Caco-2 (cell line): ENCODE data around the gene PAM. TPM values are rescaled to one million over a fixed set of nuclear protein-coding genes. Genes with fewer than 3 reads are reported as not detected.

Experiments used
- BruUV-seq: library from RNA; stranded (reverse); fragments of 400-500 nt; replicated peaks from 2 replicates; lab custom pipeline; 2021; lab: Mats Ljungman, UMichigan
- CTCF ChIA-PET: fragments of 300-600 bp; sonication (Branson Sonifier 250); formaldehyde crosslinking; loops from one replicate; lab custom pipeline; 2022; ENCODE audit warnings: antibody characterized with exemption; lab: Charles Lee
- POLR2A ChIA-PET: fragments of 300-600 bp; sonication (Branson Sonifier 250); formaldehyde crosslinking; loops from one replicate; lab custom pipeline; 2022; ENCODE audit warnings: antibody characterized with exemption; lab: Charles Lee
- DNase-seq, 2 experiments: peaks; one replicate each; pipeline versions ENCODE4 v3.0.0 to v3.0.0-alpha.2; 2020 to 2022
- H3K27me3 ChIP-seq: replicated peaks from 2 replicates; pipeline ENCODE4 v1.6.0; 2011; ENCODE audit warnings: low read length; ENCODE audit not compliant: control insufficient read depth, insufficient read depth
- H3K36me3 ChIP-seq: 2 replicates; pipeline ENCODE4 v1.5.1; 2011; ENCODE audit warnings: low read length; ENCODE audit not compliant: control insufficient read depth, insufficient read depth
- H3K4me1 ChIP-seq: fragments of 250-450 bp; sonication (Bioruptor Pico); 2 replicates; pipeline ENCODE4 v1.5.1; 2020; ENCODE audit warnings: mild to moderate bottlenecking
- H3K4me3 ChIP-seq: 2 replicates; pipeline ENCODE4 v1.5.1; 2011; ENCODE audit warnings: low read depth, mild to moderate bottlenecking, control low read depth, low read length
- H3K9me3 ChIP-seq: fragments of 250-450 bp; sonication (Bioruptor Pico); 2 replicates; pipeline ENCODE4 v1.5.1; 2020; ENCODE audit warnings: mild to moderate bottlenecking, moderate library complexity
- H3K27ac Mint-ChIP-seq: one replicate; pipeline ENCODE4 v1.8.0; 2022; ENCODE audit warnings: mixed read lengths; ENCODE audit not compliant: unreplicated experiment
- H3K27me3 Mint-ChIP-seq: one replicate; pipeline ENCODE4 v1.8.0; 2022; ENCODE audit warnings: mixed read lengths; ENCODE audit not compliant: insufficient read depth, unreplicated experiment
- H3K36me3 Mint-ChIP-seq: one replicate; pipeline ENCODE4 v1.8.0; 2022; ENCODE audit warnings: mild to moderate bottlenecking, mixed read lengths; ENCODE audit not compliant: insufficient read depth, unreplicated experiment
- H3K4me1 Mint-ChIP-seq: one replicate; pipeline ENCODE4 v1.8.0; 2022; ENCODE audit warnings: low read depth, mixed read lengths; ENCODE audit not compliant: unreplicated experiment
- H3K4me3 Mint-ChIP-seq: one replicate; pipeline ENCODE4 v1.8.0; 2022; ENCODE audit warnings: mild to moderate bottlenecking, moderate library complexity, mixed read lengths; ENCODE audit not compliant: unreplicated experiment
- H3K9me3 Mint-ChIP-seq: one replicate; pipeline ENCODE4 v1.8.0; 2022; ENCODE audit warnings: mixed read lengths; ENCODE audit not compliant: unreplicated experiment
- intact Hi-C: fragments of 100-400 bp; cut with micrococcal nuclease; formaldehyde crosslinking; loops from one replicate; pipeline ENCODE4 v1.10.0; 2022; ENCODE audit not compliant: unreplicated experiment
- total RNA-seq: library from RNA; stranded (reverse); gene quantifications from 2 replicates; pipeline ENCODE4 v1.2.3, GENCODE V29; 2022
- TF ChIP-seq, protein P1 (sequence below), 2 experiments: fragments of 200-600 bp in 1 of 2; IDR thresholded peaks; 1 replicate in 1 of 2; 2 replicates in 1 of 2; pipeline versions ENCODE4 v1.5.1 to v1.8.0; 2011 to 2022; ENCODE audit warnings: antibody characterized with exemption in 1 of 2, control low read depth in 1 of 2, inconsistent platforms in 1 of 2, low read depth in 1 of 2, low read length in 1 of 2, mild to moderate bottlenecking in 1 of 2, moderate library complexity in 1 of 2; ENCODE audit not compliant: insufficient read depth in 1 of 2, severe bottlenecking in 1 of 2, unreplicated experiment in 1 of 2

PAM gene
- total RNA-seq, 1 experiment from 2014 or later: 48.0 TPM

DNA sequence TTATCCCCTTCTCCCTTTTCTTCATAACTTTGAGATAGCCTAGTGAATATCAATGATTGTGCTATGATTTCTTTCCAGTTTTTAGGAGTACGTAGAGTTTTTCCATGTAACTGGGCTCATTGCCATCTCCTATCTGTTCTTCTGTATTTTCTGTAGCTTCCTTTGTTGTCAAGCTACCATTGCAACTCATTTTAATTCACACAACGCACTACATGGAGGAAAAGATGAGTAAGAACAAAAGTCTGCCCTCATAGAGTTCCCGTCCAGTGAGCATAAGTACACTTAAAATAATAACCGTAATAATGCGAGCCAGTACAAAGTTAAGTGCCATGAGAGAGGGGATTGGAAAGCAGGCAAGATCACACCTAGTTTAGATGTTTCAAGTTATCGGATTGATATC, 177.7 kb downstream of the PAM start:
- no peaks in the 10 kb centered on the region for H3K4me1 ChIP-seq
- ChIA-PET CTCF (no interaction called here), POLR2A (no interaction called here)
- Mint-ChIP-seq H3K4me1 (no peaks in the 10 kb centered on the region), H3K27ac (no peak overlapping the region), H3K9me3 (no peaks in the 10 kb centered on the region), H3K4me3 (no peak overlapping the region), H3K27me3 (no peaks in the 10 kb centered on the region), H3K36me3 (no peaks in the 10 kb centered on the region)
- BruUV-seq: no TSS peak
- H3K9me3 ChIP-seq: no peaks in the 10 kb centered on the region
- H3K27me3 ChIP-seq: no peaks in the 10 kb centered on the region
- H3K4me3 ChIP-seq: no peak overlapping the region
- DNase-seq: no peak
- intact Hi-C loops: no loop called here
- H3K36me3 ChIP-seq: no peaks in the 10 kb centered on the region
- TF ChIP-seq, protein P1, sequence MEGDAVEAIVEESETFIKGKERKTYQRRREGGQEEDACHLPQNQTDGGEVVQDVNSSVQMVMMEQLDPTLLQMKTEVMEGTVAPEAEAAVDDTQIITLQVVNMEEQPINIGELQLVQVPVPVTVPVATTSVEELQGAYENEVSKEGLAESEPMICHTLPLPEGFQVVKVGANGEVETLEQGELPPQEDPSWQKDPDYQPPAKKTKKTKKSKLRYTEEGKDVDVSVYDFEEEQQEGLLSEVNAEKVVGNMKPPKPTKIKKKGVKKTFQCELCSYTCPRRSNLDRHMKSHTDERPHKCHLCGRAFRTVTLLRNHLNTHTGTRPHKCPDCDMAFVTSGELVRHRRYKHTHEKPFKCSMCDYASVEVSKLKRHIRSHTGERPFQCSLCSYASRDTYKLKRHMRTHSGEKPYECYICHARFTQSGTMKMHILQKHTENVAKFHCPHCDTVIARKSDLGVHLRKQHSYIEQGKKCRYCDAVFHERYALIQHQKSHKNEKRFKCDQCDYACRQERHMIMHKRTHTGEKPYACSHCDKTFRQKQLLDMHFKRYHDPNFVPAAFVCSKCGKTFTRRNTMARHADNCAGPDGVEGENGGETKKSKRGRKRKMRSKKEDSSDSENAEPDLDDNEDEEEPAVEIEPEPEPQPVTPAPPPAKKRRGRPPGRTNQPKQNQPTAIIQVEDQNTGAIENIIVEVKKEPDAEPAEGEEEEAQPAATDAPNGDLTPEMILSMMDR (IDR thresholded peaks at IDR 0.05; ENCODE audit: insufficient read depth in 1 of 2, low read depth in 1 of 2, low read length in 1 of 2, severe bottlenecking in 1 of 2, unreplicated experiment in 1 of 2): no peak

DNA sequence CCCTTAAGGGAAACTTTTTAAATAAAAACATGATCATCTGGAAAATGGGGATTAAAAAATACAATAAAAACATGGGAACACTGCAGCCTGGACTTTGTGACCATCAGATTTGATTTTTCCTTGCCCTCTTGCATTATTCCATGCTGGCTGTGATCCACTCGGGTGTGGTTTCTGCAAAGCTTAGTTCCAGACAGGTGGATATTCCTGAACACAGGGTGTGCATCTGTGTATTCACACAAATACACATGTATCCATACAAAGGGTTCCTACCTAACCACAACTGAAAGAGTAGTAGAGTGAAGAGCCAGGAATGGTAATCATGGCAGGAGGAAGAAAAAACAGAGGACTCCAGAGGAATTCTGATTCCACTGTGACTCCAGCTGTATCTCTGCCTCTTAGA, 178.2 kb downstream of the PAM start:
- Mint-ChIP-seq H3K9me3 (no peaks in the 10 kb centered on the region), H3K27me3 (no peaks in the 10 kb centered on the region), H3K27ac (no peak overlapping the region), H3K4me3 (no peak overlapping the region), H3K36me3 (no peaks in the 10 kb centered on the region), H3K4me1 (no peaks in the 10 kb centered on the region)
- Histone ChIP-seq H3K9me3 (no peaks in the 10 kb centered on the region), H3K36me3 (no peaks in the 10 kb centered on the region), H3K4me3 (no peak overlapping the region), H3K4me1 (no peaks in the 10 kb centered on the region), H3K27me3 (no peaks in the 10 kb centered on the region)
- ChIA-PET CTCF (no interaction called here), POLR2A (no interaction called here)
- no TSS peak for BruUV-seq
- TF ChIP-seq, protein P1 (IDR thresholded peaks at IDR 0.05; ENCODE audit: insufficient read depth in 1 of 2, low read depth in 1 of 2, low read length in 1 of 2, severe bottlenecking in 1 of 2, unreplicated experiment in 1 of 2): no peak
- intact Hi-C loops: no loop called here
- no peak for DNase-seq

DNA sequence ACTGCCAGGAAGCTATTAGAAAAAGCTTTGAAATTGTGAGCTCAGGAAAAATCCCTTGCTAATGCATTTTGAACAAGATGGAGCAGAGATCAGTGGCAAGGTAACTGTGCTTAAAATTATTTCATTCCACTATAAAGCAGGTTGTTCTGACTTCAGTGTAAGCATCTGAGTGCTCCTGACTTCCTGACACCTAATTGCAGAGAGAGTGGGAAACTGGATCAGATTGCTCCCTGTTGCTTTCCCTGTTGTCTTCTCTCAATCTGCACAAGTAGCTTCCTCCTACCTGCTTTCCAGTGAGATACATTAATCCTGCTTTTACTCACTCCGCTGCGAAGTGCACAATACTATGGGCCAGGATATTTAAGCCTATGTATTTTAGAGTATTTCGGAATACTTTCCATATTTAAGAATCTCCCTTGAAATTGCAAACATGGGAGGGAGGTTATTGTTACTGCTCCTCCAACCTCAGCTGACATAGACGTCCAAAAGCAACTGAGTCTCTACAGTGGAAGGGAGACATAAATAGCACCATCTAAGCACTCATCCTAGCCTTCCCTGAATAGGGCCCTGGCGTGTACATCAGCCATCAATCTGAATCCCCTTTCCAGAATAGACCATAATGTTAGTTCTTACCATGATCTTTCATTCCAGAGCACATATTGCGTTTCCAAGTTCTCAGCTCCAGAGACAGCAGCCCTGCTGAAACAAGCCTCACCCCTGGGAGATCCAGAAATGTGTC, 178.8 kb downstream of the PAM start:
- Mint-ChIP-seq H3K36me3 (no peaks in the 10 kb centered on the region), H3K27ac (no peak overlapping the region)

More for the DNA sequence above, 178.8 kb downstream of the PAM start:
- Mint-ChIP-seq H3K27me3 (no peaks in the 10 kb centered on the region), H3K4me3 (no peak overlapping the region), H3K4me1 (no peaks in the 10 kb centered on the region), H3K9me3 (no peaks in the 10 kb centered on the region)
- Histone ChIP-seq H3K4me3 (no peak overlapping the region), H3K9me3 (no peaks in the 10 kb centered on the region), H3K36me3 (no peaks in the 10 kb centered on the region), H3K4me1 (no peaks in the 10 kb centered on the region), H3K27me3 (no peaks in the 10 kb centered on the region)
- TF ChIP-seq, protein P1 (IDR thresholded peaks at IDR 0.05; ENCODE audit: insufficient read depth in 1 of 2, low read depth in 1 of 2, low read length in 1 of 2, severe bottlenecking in 1 of 2, unreplicated experiment in 1 of 2): no peak
- no peak for DNase-seq
- POLR2A ChIA-PET: no interaction called here
- no TSS peak for BruUV-seq
- CTCF ChIA-PET: no interaction called here
- intact Hi-C loops: no loop called here
